Cardiac muscle cell (in vitro differentiated cells and primary cell): Measurements from ENCODE around the gene IL17REL. TPM values are rescaled to one million over a fixed set of nuclear protein-coding genes. Genes with fewer than 3 reads are reported as not detected.

Source experiments
- DNase-seq, 2 donors: peaks; one replicate each; pipeline versions ENCODE4 v3.0.0 to v3.0.0-alpha.2; 2010 to 2017; ENCODE audit warnings: low read depth in 1 of 2, low spot score in 1 of 2
- H3K27ac ChIP-seq: fragments of 200-600 bp; sonication (generic); 2 replicates; pipeline ENCODE4 v1.5.1; 2016
- H3K27me3 ChIP-seq: fragments of 200-600 bp; sonication (generic); 2 replicates; pipeline ENCODE4 v1.6.0; 2016; ENCODE audit warnings: control low read depth
- H3K36me3 ChIP-seq: fragments of 200-600 bp; sonication (generic); 2 replicates; pipeline ENCODE4 v1.5.1; 2016; ENCODE audit warnings: control low read depth
- H3K4me1 ChIP-seq: fragments of 200-600 bp; sonication (generic); 2 replicates; pipeline ENCODE4 v1.8.1; 2017; ENCODE audit warnings: low read depth, mild to moderate bottlenecking, mixed run types
- H3K4me3 ChIP-seq: fragments of 200-600 bp; sonication (generic); 2 replicates; pipeline ENCODE4 v1.5.1; 2016; ENCODE audit warnings: mild to moderate bottlenecking
- H3K9me3 ChIP-seq: fragments of 200-600 bp; sonication (generic); 2 replicates; pipeline ENCODE4 v1.5.1; 2017; ENCODE audit warnings: low read depth, mild to moderate bottlenecking, control low read depth
- CTCF ChIP-seq: IDR thresholded peaks from 2 replicates; pipeline ENCODE4 v1.5.1; 2012; ENCODE audit warnings: low read depth, mild to moderate bottlenecking, low read length
- polyA plus RNA-seq: library from polyadenylated mRNA; unstranded; fragments of >200 nt; fragmentation: Nextera tagmentation; extraction: Ambion mirVana; gene quantifications from 2 replicates; pipeline ENCODE4 v1.2.1, GENCODE V29; 2016
- total RNA-seq: library from RNA; depleted of rRNA; stranded (reverse); fragments of >200 nt; gene quantifications from 2 replicates; pipeline ENCODE4 v1.2.3, GENCODE V29; 2016

The IL17REL gene
- total and polyA plus RNA-seq, 2 experiments from 2014 or later, result 1.8 TPM; not detected in 1

- TF ChIP-seq CTCF, result no peak
- no peaks in the 10 kb centered on the region for H3K9me3 ChIP-seq
- no peak overlapping the region for H3K27ac ChIP-seq
- no peaks in the 10 kb centered on the region for H3K36me3 ChIP-seq
- peaks cover 11% of the 10 kb centered on the region for H3K27me3 ChIP-seq
- no peak for DNase-seq
- no peak overlapping the region for H3K4me3 ChIP-seq
- H3K4me1 ChIP-seq, result peaks cover 2% of the 10 kb centered on the region
Observed at GRCh38 chr22:50053861-50054260, 41.3 kb upstream of the IL17REL start.

- H3K27me3 ChIP-seq, result no peaks in the 10 kb centered on the region
- H3K9me3 ChIP-seq, result no peaks in the 10 kb centered on the region
- no peaks in the 10 kb centered on the region for H3K36me3 ChIP-seq
- H3K4me1 ChIP-seq, result no peaks in the 10 kb centered on the region
- no peak overlapping the region for H3K4me3 ChIP-seq
- no peak for DNase-seq
- no peak for TF ChIP-seq CTCF
- H3K27ac ChIP-seq, result no peak overlapping the region
Observed at GRCh38 chr22:50051930-50052329, 39.4 kb upstream of the IL17REL start.

DNA sequence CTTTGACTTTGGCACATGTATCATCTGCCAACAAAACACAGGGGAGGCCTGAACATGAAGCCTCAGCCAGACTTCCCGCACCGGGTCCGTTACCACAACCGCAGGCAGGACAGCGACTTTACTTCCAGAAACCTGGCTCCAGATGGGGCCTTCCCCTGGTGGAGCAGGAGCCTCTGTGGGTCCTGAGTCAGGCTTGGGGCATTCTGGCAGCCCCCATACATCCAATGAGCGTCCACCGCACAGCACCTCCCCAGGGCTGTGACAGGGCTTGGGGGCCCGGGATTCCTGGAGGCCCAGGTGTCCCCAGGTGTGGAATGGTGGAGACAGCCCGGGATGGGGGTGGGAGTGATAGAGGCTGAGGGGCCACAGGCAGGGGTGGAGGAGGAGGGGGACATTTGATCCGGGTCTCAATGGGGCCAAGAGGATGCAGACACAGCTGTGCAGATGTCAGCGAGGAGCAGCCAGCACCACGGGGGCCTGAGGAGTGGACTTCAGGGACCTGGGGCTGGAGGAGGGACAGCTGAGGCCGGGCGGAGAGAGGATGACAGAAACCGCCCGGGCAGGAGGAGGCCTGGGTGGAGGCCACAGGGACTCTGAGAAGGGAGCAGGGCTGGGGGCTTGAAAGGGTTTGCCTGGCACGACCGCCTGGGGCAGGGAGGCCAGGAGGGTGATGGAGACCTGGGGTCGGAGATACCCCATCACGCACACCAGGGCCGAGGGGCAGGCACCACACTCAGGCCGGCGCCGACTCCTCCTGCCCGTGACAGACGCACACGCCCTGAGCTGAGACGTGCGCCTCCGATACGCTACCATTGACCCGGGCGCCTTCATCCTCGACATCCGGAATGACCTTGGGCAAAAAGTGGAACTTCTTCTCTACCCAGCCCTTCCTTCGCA is 37.0 kb upstream of the IL17REL start:
- DNase-seq, result no peak
- Histone ChIP-seq H3K36me3 (no peaks in the 10 kb centered on the region), H3K27ac (no peak overlapping the region), H3K4me3 (no peak overlapping the region), H3K9me3 (no peaks in the 10 kb centered on the region), H3K27me3 (peaks cover 2% of the 10 kb centered on the region), H3K4me1 (no peaks in the 10 kb centered on the region)
- no peak for TF ChIP-seq CTCF

- DNase-seq, result no peak
- Histone ChIP-seq H3K9me3 (no peaks in the 10 kb centered on the region), H3K36me3 (no peaks in the 10 kb centered on the region), H3K4me3 (no peak overlapping the region), H3K27me3 (peaks cover 2% of the 10 kb centered on the region), H3K4me1 (no peaks in the 10 kb centered on the region), H3K27ac (no peak overlapping the region)
- TF ChIP-seq CTCF, result no peak
Observed at GRCh38 chr22:50048836-50049235, 36.3 kb upstream of the IL17REL start.

- Histone ChIP-seq H3K4me1 (no peaks in the 10 kb centered on the region), H3K36me3 (no peaks in the 10 kb centered on the region), H3K27me3 (peaks cover 2% of the 10 kb centered on the region), H3K9me3 (no peaks in the 10 kb centered on the region), H3K4me3 (no peak overlapping the region), H3K27ac (no peak overlapping the region)
- no peak for DNase-seq
- no peak for TF ChIP-seq CTCF
Observed at GRCh38 chr22:50048061-50048765, 35.6 kb upstream of the IL17REL start.
